ENCODE data around the gene GSG1L. TPM values are rescaled to one million over a fixed set of nuclear protein-coding genes. Genes with fewer than 3 reads are reported as not detected.
"Not testable (repeated sequence)": the region's sequence is repeated elsewhere in the genome, so short reads cannot be mapped to it uniquely, and the experiment has no call there.

Gene GSG1L
- polyA plus RNA-seq, 3 donors: 0.75 to 0.96 (median 0.77) TPM

GRCh38 chr16:27743963-27744362 lies 319.6 kb downstream of the GSG1L start:
- DNase-seq (ENCODE audit: extremely low read depth in 1 of 11, low read depth in 9 of 11, low spot score in 4 of 11): no peak

DNA sequence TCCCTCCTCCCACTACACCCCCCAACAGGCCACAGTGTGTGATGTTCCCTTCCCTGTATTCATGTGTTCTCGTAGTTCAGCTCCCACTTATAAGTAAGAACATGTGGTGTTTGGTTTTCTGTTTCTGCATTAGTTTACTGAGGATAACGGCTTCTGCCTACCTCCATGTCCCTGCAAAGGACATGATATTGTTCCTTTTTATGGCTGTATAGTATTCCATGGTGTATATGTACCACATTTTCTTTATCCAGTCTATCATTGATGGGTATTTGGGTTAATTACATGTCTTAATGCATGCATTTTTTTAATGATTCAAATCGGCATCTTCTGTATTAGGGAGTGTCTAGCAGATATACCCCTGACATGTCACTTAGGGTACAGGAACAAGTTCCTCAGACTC lies 320.5 kb downstream of the GSG1L start:
- not testable (repeated sequence) for DNase-seq (ENCODE audit: extremely low read depth in 1 of 11, low read depth in 9 of 11, low spot score in 4 of 11)

- DNase-seq (ENCODE audit: extremely low read depth in 1 of 11, low read depth in 9 of 11, low spot score in 4 of 11): no peak
Observed at GRCh38 chr16:27742333-27742732, 321.2 kb downstream of the GSG1L start.

DNA sequence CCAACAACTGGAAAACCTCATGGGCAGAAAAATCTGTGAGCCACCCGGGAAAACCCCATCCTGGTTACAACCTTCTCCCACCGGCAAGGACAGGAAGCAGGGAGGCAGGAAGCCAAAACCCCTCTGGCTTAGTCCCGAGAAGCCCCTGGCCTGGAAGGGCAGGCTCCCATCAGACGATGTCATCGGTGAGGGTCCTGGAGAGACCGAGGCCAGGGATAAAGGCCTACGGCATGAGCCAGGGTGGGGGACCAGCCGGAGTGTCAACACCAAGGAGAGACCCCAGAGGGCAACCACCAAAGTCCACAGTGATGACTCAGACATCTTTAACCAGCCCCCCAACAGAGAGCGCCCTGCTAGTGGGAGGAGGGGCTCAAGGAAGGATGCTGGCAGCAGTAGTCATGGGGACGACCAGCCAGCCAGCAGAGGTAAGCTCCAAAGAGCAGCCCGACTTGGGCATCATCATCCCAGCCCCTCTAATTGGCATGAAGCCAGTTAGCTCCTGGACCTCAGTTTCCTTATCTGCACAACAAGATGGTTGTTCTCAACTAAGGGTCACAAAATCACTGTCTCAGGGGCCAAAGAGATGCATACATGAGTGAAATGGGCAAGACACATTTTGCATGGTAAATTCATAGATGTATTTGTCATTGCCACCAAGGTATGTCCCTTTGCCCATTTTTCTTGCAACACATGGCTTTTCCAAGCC lies 322.9 kb downstream of the GSG1L start:
- no peak for DNase-seq (ENCODE audit: extremely low read depth in 1 of 11, low read depth in 9 of 11, low spot score in 4 of 11)

- DNase-seq (ENCODE audit: extremely low read depth in 1 of 11, low read depth in 9 of 11, low spot score in 4 of 11): no peak
Observed at GRCh38 chr16:27739606-27740357, 323.7 kb downstream of the GSG1L start.

DNA sequence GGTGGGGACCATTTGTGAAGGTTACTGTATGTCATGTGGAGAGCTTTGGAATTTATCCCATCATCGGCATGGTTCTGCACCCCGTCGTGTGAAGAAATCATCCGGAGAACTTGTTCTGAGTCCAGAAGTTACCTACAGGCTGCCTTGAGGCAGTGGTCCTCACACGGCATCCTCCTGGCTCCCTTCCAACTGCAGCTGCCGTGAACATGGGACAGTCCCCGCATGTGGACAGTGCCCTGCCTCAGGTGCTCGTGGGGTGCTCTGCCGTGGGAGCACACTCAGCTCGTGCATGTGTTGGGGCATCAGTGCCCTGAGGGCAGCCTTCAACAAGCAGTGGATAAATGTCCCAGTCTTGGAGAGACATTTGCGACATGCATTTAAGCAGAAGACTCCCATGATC lies 324.9 kb downstream of the GSG1L start:
- no peak for DNase-seq (ENCODE audit: extremely low read depth in 1 of 11, low read depth in 9 of 11, low spot score in 4 of 11)

Other genes starting within 250 kb of the GSG1L start
- gene XPO6, start 148.3 kb upstream of the GSG1L start, polyA plus RNA-seq (ENCODE audit: insufficient read length in 3 of 3): 10 to 100 TPM; 79.7 to 85.3 (median 84.8) TPM
- gene SBK1, start 228.8 kb upstream of the GSG1L start, polyA plus RNA-seq (ENCODE audit: insufficient read length in 3 of 3): 10 to 100 TPM; 15.6 to 21.1 (median 17.2) TPM

All from renal cortex interstitium (tissue), 11 donors.